GM19351 (cell line): ENCODE data around the gene PCDHB8.
"Not testable (repeated sequence)": the region's sequence is repeated elsewhere in the genome, so short reads cannot be mapped to it uniquely, and the experiment has no call there.

Source experiments
- ATAC-seq: cut with Tn5 transposase; IDR thresholded peaks from one replicate; pipeline ENCODE4 v1.9.1; 2021; ENCODE audit warnings: mild to moderate bottlenecking, moderate library complexity; ENCODE audit not compliant: unreplicated experiment

PCDHB8 gene

DNA sequence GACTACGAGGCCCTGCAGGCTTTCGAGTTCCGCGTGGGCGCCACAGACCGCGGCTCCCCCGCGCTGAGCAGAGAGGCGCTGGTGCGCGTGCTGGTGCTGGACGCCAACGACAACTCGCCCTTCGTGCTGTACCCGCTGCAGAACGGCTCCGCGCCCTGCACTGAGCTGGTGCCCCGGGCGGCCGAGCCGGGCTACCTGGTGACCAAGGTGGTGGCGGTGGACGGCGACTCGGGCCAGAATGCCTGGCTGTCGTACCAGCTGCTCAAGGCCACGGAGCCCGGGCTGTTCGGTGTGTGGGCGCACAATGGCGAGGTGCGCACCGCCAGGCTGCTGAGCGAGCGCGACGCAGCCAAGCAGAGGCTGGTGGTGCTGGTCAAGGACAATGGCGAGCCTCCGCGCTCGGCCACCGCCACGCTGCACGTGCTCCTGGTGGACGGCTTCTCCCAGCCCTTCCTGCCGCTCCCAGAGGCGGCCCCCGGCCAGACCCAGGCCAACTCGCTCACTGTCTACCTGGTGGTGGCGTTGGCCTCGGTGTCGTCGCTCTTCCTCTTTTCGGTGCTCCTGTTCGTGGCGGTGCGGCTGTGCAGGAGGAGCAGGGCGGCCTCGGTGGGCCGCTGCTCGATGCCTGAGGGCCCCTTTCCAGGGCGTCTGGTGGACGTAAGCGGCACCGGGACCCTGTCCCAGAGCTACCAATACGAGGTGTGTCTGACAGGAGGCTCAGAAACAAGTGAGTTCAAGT lies 6.7 kb downstream of the PCDHB8 start:
- not testable (repeated sequence) for ATAC-seq

DNA sequence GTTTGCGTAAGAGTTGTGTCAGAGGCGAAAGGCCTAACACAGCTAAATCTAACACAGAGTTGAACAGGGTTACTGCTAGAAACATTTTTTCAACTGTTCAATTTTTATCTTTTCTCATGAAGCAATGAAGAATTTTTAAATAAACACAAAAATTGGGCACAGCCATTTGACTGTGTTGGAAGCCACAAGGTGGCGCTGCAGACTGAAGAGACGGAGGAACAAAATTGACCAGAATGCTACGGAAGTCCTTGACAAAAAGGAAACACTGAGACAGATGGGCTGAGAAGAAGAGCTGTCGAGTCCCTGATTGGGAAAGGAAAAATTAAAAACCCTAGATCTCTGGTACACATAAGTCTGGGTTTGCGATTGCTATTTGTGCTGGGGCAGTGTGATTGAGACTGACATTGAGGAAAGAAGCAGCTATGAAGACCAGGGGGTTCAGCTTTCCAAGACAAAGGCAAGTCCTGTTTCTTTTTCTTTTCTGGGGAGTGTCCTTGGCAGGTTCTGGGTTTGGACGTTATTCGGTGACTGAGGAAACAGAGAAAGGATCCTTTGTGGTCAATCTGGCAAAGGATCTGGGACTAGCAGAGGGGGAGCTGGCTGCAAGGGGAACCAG lies 9.4 kb downstream of the PCDHB8 start, which contains the start of gene PCDHB9:
Gene PCDHB9, plus strand, starts transcription at position 265 of the 616 bp plus-strand sequence. Its CDS starts 158 bp downstream, at position 423.
- no peak for ATAC-seq

DNA sequence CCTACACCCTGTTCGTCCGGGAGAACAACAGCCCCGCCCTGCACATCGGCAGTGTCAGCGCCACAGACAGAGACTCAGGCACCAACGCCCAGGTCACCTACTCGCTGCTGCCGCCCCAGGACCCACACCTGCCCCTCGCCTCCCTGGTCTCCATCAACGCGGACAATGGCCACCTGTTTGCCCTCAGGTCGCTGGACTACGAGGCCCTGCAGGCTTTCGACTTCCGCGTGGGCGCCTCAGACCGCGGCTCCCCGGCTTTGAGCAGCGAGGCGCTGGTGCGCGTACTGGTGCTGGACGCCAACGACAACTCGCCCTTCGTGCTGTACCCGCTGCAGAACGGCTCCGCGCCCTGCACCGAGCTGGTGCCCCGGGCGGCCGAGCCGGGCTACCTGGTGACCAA lies 11.1 kb downstream of the PCDHB8 start:
- not testable (repeated sequence) for ATAC-seq

DNA sequence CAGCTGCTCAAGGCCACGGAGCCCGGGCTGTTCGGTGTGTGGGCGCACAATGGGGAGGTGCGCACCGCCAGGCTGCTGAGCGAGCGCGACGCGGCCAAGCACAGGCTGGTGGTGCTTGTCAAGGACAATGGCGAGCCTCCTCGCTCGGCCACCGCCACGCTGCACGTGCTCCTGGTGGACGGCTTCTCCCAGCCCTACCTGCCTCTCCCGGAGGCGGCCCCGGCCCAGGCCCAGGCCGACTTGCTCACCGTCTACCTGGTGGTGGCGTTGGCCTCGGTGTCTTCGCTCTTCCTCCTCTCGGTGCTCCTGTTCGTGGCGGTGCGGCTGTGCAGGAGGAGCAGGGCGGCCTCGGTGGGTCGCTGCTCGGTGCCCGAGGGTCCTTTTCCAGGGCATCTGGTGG lies 11.5 kb downstream of the PCDHB8 start:
- not testable (repeated sequence) for ATAC-seq

DNA sequence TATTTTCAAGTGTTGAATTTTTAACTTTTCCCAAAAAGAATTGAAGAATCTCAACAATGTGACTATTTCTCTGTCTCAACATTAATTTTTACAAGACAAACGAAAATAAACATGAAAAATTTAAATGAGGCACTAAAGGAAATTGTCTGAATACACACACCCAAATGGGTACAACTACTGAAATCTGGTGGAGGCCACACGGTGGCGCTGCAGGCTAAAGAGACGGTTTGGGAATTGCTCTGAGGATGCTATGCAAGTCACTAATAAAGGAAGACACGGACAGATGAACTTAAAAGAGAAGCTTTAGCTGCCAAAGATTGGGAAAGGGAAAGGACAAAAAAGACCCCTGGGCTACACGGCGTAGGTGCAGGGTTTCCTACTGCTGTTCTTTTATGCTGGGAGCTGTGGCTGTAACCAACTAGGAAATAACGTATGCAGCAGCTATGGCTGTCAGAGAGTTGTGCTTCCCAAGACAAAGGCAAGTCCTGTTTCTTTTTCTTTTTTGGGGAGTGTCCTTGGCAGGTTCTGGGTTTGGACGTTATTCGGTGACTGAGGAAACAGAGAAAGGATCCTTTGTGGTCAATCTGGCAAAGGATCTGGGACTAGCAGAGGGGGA lies 14.6 kb downstream of the PCDHB8 start, which contains the start of gene PCDHB10:
Gene PCDHB10, plus strand, starts transcription at position 244 of the 616 bp plus-strand sequence. Its CDS starts 200 bp downstream, at position 444.
- ATAC-seq = no peak

DNA sequence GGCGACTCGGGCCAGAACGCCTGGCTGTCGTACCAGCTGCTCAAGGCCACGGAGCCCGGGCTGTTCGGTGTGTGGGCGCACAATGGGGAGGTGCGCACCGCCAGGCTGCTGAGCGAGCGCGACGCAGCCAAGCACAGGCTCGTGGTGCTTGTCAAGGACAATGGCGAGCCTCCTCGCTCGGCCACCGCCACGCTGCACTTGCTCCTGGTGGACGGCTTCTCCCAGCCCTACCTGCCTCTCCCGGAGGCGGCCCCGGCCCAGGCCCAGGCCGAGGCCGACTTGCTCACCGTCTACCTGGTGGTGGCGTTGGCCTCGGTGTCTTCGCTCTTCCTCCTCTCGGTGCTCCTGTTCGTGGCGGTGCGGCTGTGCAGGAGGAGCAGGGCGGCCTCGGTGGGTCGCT lies 16.7 kb downstream of the PCDHB8 start:
- ATAC-seq = not testable (repeated sequence)

DNA sequence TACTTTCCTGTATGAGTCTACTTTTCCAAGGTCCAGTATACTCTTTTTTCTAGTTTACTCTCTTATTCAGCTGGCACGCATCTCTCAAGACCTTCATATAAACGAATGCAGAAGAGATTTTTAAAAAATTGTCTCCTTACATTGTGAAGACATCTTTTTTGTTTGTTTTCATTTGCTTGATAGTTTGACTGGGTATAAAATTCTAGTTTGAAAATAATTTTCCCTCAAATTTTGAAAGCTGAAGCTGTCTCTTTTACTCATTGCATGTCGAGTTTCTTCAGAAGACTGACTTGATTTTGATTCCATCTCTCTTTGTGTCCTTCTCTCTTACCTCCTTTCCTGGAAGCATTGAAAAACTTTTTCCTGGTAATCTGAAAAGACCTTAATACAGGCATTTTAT lies 18.8 kb downstream of the PCDHB8 start:
- no peak for ATAC-seq

DNA sequence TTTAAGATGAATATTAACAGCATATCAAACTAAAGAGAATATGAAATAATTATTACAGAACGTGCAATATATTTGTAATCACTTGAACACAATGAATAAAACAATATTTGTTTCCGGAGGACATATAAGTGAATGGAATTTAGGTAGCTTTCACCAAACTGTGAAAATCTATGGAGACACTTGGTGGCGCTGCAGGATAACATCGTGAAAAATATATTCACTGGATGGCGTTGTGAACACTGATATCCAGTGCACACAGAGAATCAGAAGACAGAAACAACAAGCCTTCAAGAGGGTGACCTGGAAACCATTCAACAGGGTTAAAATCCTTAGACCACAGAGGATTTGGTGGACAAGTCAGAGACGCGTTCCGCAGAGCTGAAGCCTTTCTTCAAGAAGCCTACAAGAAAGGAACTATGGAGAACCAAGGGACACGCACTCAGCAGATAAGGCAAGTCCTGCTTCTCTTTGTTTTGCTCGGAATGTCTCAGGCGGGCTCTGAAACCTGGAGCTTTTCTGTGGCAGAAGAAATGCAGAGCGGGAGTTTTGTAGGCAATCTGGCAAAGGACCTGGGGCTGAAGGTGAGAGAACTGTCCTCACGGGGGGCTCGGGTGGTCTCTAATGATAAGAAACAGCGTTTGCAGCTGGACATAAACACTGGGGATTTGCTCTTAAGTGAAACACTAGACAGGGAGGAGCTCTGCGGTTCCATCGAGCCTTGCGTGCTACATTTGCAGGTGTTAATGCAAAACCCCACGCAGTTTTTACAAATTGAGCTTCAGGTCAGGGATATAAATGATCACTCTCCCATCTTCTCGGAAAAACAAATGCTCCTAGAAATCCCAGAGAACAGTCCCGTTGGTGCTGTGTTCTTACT lies 22.0 kb downstream of the PCDHB8 start, which contains the start of gene PCDHB11:
Gene PCDHB11, plus strand, starts transcription at position 269 of the 877 bp plus-strand sequence. Its CDS starts 148 bp downstream, at position 417.
- no peak for ATAC-seq

DNA sequence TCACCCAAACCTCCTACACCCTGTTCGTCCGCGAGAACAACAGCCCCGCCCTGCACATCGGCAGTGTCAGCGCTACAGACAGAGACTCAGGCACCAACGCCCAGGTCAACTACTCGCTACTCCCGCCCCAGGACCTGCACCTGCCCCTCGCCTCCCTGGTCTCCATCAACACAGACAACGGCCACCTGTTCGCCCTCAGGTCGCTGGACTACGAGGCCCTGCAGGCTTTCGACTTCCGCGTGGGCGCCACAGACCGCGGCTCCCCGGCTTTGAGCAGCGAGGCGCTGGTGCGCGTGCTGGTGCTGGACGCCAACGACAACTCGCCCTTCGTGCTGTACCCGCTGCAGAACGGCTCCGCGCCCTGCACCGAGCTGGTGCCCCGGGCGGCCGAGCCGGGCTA lies 23.5 kb downstream of the PCDHB8 start:
- ATAC-seq = not testable (repeated sequence)

DNA sequence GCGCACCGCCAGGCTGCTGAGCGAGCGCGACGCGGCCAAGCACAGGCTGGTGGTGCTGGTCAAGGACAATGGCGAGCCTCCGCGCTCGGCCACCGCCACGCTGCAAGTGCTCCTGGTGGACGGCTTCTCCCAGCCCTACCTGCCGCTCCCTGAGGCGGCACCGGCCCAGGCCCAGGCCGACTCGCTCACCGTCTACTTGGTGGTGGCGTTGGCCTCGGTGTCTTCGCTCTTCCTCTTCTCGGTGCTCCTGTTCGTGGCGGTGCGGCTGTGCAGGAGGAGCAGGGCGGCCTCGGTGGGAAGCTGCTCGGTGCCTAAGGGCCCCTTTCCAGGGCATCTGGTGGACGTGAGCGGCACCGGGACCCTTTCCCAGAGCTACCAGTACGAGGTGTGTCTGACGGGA lies 24.1 kb downstream of the PCDHB8 start:
- ATAC-seq = not testable (repeated sequence)

DNA sequence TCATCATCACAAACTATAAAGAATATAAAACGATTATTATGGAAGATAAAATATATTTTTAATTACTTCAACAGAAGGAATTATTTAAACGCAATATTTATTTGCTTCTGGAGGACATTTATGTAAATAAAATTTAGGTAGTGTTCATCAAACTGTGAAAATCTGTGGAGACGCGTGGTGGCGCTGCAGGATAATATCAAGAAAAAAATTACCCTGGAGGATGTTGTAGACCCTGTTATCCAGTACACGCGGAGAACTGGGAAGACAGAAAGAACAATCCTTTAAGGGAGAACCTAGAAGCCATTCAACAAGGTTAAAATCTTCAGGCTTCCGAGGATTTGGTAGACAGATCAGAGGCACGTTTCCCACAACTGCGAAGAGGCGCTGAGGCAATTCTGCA lies 30.9 kb downstream of the PCDHB8 start, which contains the start of gene PCDHB12:
Gene PCDHB12, plus strand, starts transcription at position 242 of the 400 bp plus-strand sequence. CDS start 189 bp downstream, outside the sequence.
- ATAC-seq = no peak

DNA sequence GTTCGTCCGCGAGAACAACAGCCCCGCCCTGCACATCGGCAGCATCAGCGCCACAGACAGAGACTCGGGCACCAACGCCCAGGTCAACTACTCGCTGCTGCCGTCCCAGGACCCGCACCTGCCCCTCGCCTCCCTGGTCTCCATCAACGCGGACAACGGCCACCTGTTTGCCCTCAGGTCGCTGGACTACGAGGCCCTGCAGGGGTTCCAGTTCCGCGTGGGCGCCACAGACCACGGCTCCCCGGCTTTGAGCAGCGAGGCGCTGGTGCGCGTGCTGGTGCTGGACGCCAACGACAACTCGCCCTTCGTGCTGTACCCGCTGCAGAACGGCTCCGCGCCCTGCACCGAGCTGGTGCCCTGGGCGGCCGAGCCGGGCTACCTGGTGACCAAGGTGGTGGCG lies 32.7 kb downstream of the PCDHB8 start:
- not testable (repeated sequence) for ATAC-seq

DNA sequence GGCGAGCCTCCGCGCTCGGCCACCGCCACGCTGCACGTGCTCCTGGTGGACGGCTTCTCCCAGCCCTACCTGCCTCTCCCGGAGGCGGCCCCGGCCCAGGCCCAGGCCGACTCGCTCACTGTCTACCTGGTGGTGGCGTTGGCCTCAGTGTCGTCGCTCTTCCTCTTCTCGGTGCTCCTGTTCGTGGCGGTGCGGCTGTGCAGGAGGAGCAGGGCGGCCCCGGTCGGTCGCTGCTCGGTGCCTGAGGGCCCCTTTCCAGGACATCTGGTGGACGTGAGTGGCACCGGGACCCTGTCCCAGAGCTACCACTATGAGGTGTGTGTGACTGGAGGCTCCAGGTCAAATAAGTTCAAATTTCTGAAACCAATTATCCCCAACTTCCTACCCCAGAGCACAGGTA lies 33.3 kb downstream of the PCDHB8 start:
- not testable (repeated sequence) for ATAC-seq

DNA sequence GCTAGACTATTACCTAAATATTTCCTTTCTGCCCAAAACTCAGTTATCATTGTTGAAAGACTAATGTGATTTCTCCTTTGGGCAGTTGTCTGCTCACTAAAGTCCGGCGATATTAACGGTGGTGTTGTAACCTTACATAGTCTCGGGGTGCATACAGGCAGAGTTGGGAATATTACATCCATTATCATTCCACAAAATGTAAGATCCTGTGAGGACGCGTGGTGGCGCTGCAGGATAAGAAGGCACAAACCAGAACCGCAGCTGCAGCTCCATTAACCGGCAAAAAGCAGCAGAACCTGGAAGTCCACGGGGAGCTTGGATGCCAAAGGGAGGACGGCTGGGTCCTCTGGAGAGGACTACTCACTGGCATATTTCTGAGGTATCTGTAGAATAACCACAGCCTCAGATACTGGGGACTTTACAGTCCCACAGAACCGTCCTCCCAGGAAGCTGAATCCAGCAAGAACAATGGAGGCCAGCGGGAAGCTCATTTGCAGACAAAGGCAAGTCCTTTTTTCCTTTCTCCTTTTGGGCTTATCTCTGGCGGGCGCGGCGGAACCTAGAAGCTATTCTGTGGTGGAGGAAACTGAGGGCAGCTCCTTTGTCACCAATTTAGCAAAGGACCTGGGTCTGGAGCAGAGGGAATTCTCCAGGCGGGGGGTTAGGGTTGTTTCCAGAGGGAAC lies 36.2 kb downstream of the PCDHB8 start, which contains the start of gene PCDHB13:
Gene PCDHB13, plus strand, starts transcription at position 264 of the 684 bp plus-strand sequence. Its CDS starts 205 bp downstream, at position 469.
- not testable (repeated sequence) for ATAC-seq

DNA sequence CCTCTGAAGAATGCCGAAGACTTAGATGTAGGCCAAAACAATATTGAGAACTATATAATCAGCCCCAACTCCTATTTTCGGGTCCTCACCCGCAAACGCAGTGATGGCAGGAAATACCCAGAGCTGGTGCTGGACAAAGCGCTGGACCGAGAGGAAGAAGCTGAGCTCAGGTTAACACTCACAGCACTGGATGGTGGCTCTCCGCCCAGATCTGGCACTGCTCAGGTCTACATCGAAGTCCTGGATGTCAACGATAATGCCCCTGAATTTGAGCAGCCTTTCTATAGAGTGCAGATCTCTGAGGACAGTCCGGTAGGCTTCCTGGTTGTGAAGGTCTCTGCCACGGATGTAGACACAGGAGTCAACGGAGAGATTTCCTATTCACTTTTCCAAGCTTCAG lies 37.0 kb downstream of the PCDHB8 start:
- ATAC-seq = not testable (repeated sequence)

DNA sequence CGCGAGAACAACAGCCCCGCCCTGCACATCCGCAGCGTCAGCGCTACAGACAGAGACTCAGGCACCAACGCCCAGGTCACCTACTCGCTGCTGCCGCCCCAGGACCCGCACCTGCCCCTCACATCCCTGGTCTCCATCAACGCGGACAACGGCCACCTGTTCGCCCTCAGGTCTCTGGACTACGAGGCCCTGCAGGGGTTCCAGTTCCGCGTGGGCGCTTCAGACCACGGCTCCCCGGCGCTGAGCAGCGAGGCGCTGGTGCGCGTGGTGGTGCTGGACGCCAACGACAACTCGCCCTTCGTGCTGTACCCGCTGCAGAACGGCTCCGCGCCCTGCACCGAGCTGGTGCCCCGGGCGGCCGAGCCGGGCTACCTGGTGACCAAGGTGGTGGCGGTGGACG lies 37.9 kb downstream of the PCDHB8 start:
- ATAC-seq = not testable (repeated sequence)

DNA sequence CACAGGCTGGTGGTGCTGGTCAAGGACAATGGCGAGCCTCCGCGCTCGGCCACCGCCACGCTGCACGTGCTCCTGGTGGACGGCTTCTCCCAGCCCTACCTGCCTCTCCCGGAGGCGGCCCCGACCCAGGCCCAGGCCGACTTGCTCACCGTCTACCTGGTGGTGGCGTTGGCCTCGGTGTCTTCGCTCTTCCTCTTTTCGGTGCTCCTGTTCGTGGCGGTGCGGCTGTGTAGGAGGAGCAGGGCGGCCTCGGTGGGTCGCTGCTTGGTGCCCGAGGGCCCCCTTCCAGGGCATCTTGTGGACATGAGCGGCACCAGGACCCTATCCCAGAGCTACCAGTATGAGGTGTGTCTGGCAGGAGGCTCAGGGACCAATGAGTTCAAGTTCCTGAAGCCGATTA lies 38.4 kb downstream of the PCDHB8 start:
- not testable (repeated sequence) for ATAC-seq

DNA sequence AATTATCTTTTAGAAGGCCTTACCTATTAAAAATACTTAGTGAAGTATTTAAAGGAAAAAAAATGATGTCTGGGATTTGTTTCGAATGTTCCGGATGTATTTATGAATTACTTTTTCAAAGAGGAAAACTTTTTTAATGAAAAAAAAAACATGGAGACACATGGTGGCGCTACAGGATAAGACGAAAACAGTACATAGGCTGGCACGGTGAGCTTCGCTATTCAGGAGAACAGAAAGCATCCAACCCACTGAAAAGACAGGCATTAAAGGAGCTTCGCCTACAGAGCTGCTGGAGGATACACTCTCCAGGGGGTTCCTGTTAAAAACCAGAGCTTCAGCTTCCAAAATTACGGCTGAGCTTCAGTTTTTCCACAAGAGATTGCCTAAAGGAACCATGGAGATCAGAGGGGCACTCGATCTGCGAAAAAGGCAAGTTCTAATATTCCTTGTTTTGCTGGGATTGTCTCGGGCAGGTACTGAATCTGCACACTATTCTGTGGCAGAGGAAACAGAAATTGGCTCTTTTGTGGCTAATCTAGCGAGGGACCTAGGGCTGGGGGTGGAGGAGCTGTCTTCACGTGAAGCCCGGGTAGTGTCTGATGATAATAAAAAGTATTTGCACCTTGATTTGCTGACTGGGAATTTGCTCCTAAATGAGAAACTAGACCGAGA lies 45.7 kb downstream of the PCDHB8 start, which contains the start of gene PCDHB14:
Gene PCDHB14, plus strand, starts transcription at position 232 of the 672 bp plus-strand sequence. Its CDS starts 163 bp downstream, at position 395.
- no peak for ATAC-seq

DNA sequence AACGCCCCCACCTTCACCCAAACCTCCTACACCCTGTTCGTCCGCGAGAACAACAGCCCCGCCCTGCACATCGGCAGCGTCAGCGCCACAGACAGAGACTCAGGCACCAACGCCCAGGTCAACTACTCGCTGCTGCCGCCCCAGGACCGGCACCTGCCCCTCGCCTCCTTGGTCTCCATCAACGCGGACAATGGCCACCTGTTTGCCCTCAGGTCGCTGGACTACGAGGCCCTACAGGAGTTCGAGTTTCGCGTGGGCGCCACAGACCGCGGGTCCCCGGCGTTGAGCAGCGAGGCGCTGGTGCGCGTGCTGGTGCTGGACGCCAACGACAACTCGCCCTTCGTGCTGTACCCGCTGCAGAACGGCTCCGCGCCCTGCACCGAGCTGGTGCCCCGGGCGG lies 47.3 kb downstream of the PCDHB8 start:
- not testable (repeated sequence) for ATAC-seq
